MM.1S (cell line): ENCODE results near the gene SLC5A5.

Experiments used
- DNase-seq: peaks from one replicate; pipeline ENCODE4 v3.0.0-alpha.2; 2015
- H2AFZ ChIP-seq: fragments of 300-600 bp; sonication (generic); 2 replicates; pipeline ENCODE4 v1.6.0; 2016; ENCODE audit warnings: antibody characterized with exemption, low read length
- H3F3A ChIP-seq: fragments of 300-600 bp; sonication (generic); 2 replicates; pipeline ENCODE4 v1.6.1; 2016; ENCODE audit warnings: mild to moderate bottlenecking, antibody characterized with exemption, low read length, moderate library complexity, mixed read lengths; ENCODE audit not compliant: insufficient read depth
- H3K27ac ChIP-seq: fragments of 300-600 bp; sonication (generic); 2 replicates; pipeline ENCODE4 v1.5.1; 2016; ENCODE audit warnings: mild to moderate bottlenecking, low read length
- H3K27me3 ChIP-seq: fragments of 300-600 bp; sonication (generic); replicated peaks from 2 replicates; pipeline ENCODE4 v1.6.0; 2016; ENCODE audit warnings: low read length; ENCODE audit not compliant: insufficient read depth
- H3K36me3 ChIP-seq: fragments of 300-600 bp; sonication (generic); replicated peaks from 2 replicates; pipeline ENCODE4 v1.6.1; 2016; ENCODE audit warnings: mild to moderate bottlenecking, low read length, mixed read lengths; ENCODE audit not compliant: insufficient read depth
- H3K4me1 ChIP-seq: fragments of 300-600 bp; sonication (generic); 2 replicates; pipeline ENCODE4 v1.6.1; 2016; ENCODE audit warnings: low read length, mixed read lengths
- H3K4me2 ChIP-seq: fragments of 300-600 bp; sonication (generic); 2 replicates; pipeline ENCODE4 v1.6.0; 2016; ENCODE audit warnings: low read depth, low read length
- H3K4me3 ChIP-seq: fragments of 300-600 bp; sonication (generic); 2 replicates; pipeline ENCODE4 v1.5.1; 2016; ENCODE audit warnings: low read length, mixed read lengths
- H3K79me2 ChIP-seq: fragments of 300-600 bp; sonication (generic); 2 replicates; pipeline ENCODE4 v1.6.1; 2016; ENCODE audit warnings: mixed run types, low read length, mixed read lengths
- H3K9ac ChIP-seq: fragments of 300-600 bp; sonication (generic); 2 replicates; pipeline ENCODE4 v1.6.1; 2016; ENCODE audit warnings: low read length, mixed read lengths
- H3K9me2 ChIP-seq: fragments of 300-600 bp; sonication (generic); replicated peaks from 2 replicates; pipeline ENCODE4 v1.6.1; 2016; ENCODE audit warnings: mild to moderate bottlenecking, low read length, mixed read lengths; ENCODE audit not compliant: insufficient read depth
- H3K9me3 ChIP-seq: fragments of 300-600 bp; sonication (generic); replicated peaks from 2 replicates; pipeline ENCODE4 v1.6.1; 2016; ENCODE audit warnings: mild to moderate bottlenecking, low read length, mixed read lengths; ENCODE audit not compliant: insufficient read depth
- H4K20me1 ChIP-seq: fragments of 300-600 bp; sonication (generic); 2 replicates; pipeline ENCODE4 v1.6.1; 2016; ENCODE audit warnings: mild to moderate bottlenecking, low read length, moderate library complexity, mixed read lengths; ENCODE audit not compliant: insufficient read depth
- CTCF ChIP-seq: fragments of 300-600 bp; sonication (generic); IDR thresholded peaks from 2 replicates; pipeline ENCODE4 v1.5.1; 2016; ENCODE audit warnings: antibody characterized with exemption, low read length, mixed read lengths
- EZH2 ChIP-seq: fragments of 300-600 bp; sonication (generic); optimal IDR thresholded peaks from 2 replicates; pipeline ENCODE3; 2017; ENCODE audit warnings: low read depth, mild to moderate bottlenecking, antibody characterized with exemption, low read length, mixed read lengths
- EZH2phosphoT487 ChIP-seq: fragments of 300-600 bp; sonication (generic); IDR thresholded peaks from 2 replicates; pipeline ENCODE4 v1.6.1; 2018; ENCODE audit warnings: antibody characterized with exemption, low read length

The SLC5A5 gene

GRCh38 chr19:17942181-17942580 lies 70.4 kb downstream of the SLC5A5 start:
- Histone ChIP-seq H3K27ac (no peak overlapping the region), H3K9ac (no peak overlapping the region), H4K20me1 (no peaks in the 10 kb centered on the region), H3K4me1 (peaks cover 3% of the 10 kb centered on the region), H3F3A (peaks cover 12% of the 10 kb centered on the region), H2AFZ (no peak overlapping the region), H3K36me3 (no peaks in the 10 kb centered on the region), H3K4me3 (no peak overlapping the region), H3K27me3 (no peaks in the 10 kb centered on the region), H3K4me2 (no peak overlapping the region), H3K9me2 (no peaks in the 10 kb centered on the region), H3K79me2 (no peaks in the 10 kb centered on the region), H3K9me3 (no peaks in the 10 kb centered on the region)
- no peak for DNase-seq
- TF ChIP-seq EZH2 = no peak
- no peak for TF ChIP-seq CTCF
- no peak for TF ChIP-seq EZH2phosphoT487

- Histone ChIP-seq H3K27ac (no peak overlapping the region), H3F3A (peaks cover 13% of the 10 kb centered on the region), H3K4me1 (peaks cover 5% of the 10 kb centered on the region), H4K20me1 (no peaks in the 10 kb centered on the region), H3K27me3 (no peaks in the 10 kb centered on the region), H3K4me3 (no peak overlapping the region), H3K9me2 (no peaks in the 10 kb centered on the region), H3K79me2 (no peaks in the 10 kb centered on the region), H3K4me2 (no peak overlapping the region), H3K9me3 (no peaks in the 10 kb centered on the region), H3K36me3 (no peaks in the 10 kb centered on the region), H2AFZ (no peak overlapping the region), H3K9ac (no peak overlapping the region)
- no peak for DNase-seq
- TF ChIP-seq EZH2phosphoT487 (no peak), EZH2 (no peak), CTCF (no peak)
Observed at GRCh38 chr19:17942582-17943273, 71.0 kb downstream of the SLC5A5 start.

GRCh38 chr19:17943274-17944221 lies 71.8 kb downstream of the SLC5A5 start:
- Histone ChIP-seq H3K79me2 (no peaks in the 10 kb centered on the region), H3K4me3 (no peak overlapping the region), H4K20me1 (no peaks in the 10 kb centered on the region), H3K27me3 (peaks cover under 1% of the 10 kb centered on the region), H3K4me1 (peaks cover 5% of the 10 kb centered on the region), H2AFZ (no peak overlapping the region), H3K9ac (no peak overlapping the region), H3K9me2 (no peaks in the 10 kb centered on the region), H3K4me2 (no peak overlapping the region), H3K36me3 (no peaks in the 10 kb centered on the region), H3F3A (peaks cover 13% of the 10 kb centered on the region), H3K27ac (no peak overlapping the region), H3K9me3 (no peaks in the 10 kb centered on the region)
- no peak for TF ChIP-seq CTCF
- no peak for DNase-seq
